CD8-positive, alpha-beta memory T cell (primary cell): ENCODE data around the gene TARS2. TPM values are rescaled to one million over a fixed set of nuclear protein-coding genes. Genes with fewer than 3 reads are reported as not detected.

Experiments
- CTCF ChIA-PET: fragments of 350-600 bp; sonication (Branson Sonifier 250); formaldehyde crosslinking; loops from one replicate; lab custom pipeline; 2021; ENCODE audit warnings: antibody characterized with exemption; lab: Charles Lee
- POLR2A ChIA-PET: fragments of 350-600 bp; sonication (Branson Sonifier 250); formaldehyde crosslinking; loops from one replicate; lab custom pipeline; 2021; ENCODE audit warnings: antibody characterized with exemption; lab: Charles Lee
- DNase-seq, 5 donors: peaks; one replicate each; pipeline versions ENCODE4 v3.0.0 to v3.0.0-alpha.2; 2020 to 2022; ENCODE audit warnings: mixed read lengths in 1 of 5
- H3K27ac ChIP-seq: one replicate; pipeline ENCODE4 v1.7.0; 2013; ENCODE audit warnings: low read depth, mild to moderate bottlenecking, low read length, moderate library complexity
- H3K27me3 ChIP-seq: 2 replicates; pipeline ENCODE4 v1.7.0; 2013; ENCODE audit warnings: low read length, mild to moderate bottlenecking; ENCODE audit not compliant: insufficient read depth, poor library complexity, severe bottlenecking
- H3K36me3 ChIP-seq: 2 replicates; pipeline ENCODE4 v1.7.0; 2013; ENCODE audit warnings: mild to moderate bottlenecking, low read length, moderate library complexity; ENCODE audit not compliant: insufficient read depth
- H3K4me1 ChIP-seq: 2 replicates; pipeline ENCODE4 v1.7.0; 2013; ENCODE audit warnings: mild to moderate bottlenecking, low read length, moderate library complexity; ENCODE audit not compliant: insufficient read depth
- H3K4me3 ChIP-seq: 2 replicates; pipeline ENCODE4 v1.7.0; 2013; ENCODE audit warnings: mild to moderate bottlenecking, low read length
- H3K9me3 ChIP-seq: 2 replicates; pipeline ENCODE4 v1.7.0; 2013; ENCODE audit warnings: mild to moderate bottlenecking, low read length
- H3K27ac Mint-ChIP-seq, 8 donors: one replicate each; pipeline ENCODE4 v1.8.0; 2020 to 2021; ENCODE audit warnings: mixed read lengths in 8 of 8, mild to moderate bottlenecking in 6 of 8, inconsistent platforms in 3 of 8, moderate library complexity in 3 of 8
- H3K27me3 Mint-ChIP-seq, 2 donors: one replicate each; pipeline ENCODE4 v1.8.0; 2020 to 2021; ENCODE audit warnings: mixed read lengths in 2 of 2, mild to moderate bottlenecking in 1 of 2, moderate library complexity in 1 of 2
- H3K36me3 Mint-ChIP-seq, 3 donors: one replicate each; pipeline ENCODE4 v1.8.0; 2020 to 2021; ENCODE audit warnings: mixed read lengths in 3 of 3, inconsistent platforms in 1 of 3, mild to moderate bottlenecking in 1 of 3
- H3K4me1 Mint-ChIP-seq, 3 donors: one replicate each; pipeline ENCODE4 v1.8.0; 2020 to 2021; ENCODE audit warnings: mixed read lengths in 3 of 3, inconsistent platforms in 1 of 3, mild to moderate bottlenecking in 1 of 3
- H3K4me3 Mint-ChIP-seq, 7 donors: one replicate each; pipeline ENCODE4 v1.8.0; 2020 to 2021; ENCODE audit warnings: mixed read lengths in 7 of 7, mild to moderate bottlenecking in 6 of 7, moderate library complexity in 4 of 7, inconsistent platforms in 2 of 7
- H3K9me3 Mint-ChIP-seq, 5 donors: one replicate each; pipeline ENCODE4 v1.8.0; 2020 to 2022; ENCODE audit warnings: mixed read lengths in 5 of 5, mild to moderate bottlenecking in 3 of 5, moderate library complexity in 2 of 5, inconsistent platforms in 1 of 5
- polyA plus RNA-seq: library from polyadenylated mRNA; unstranded; fragments of 300-500 nt; fragmentation: Illumina TruSeq; gene quantifications from one replicate; pipeline ENCODE4 v1.2.3, GENCODE V29; 2021
- total RNA-seq, 2 experiments: library from RNA; stranded (reverse); gene quantifications; one replicate each; pipeline ENCODE4 v1.2.3, GENCODE V29; 2021

Gene TARS2
- total and polyA plus RNA-seq, 3 experiments from 2014 or later, result 29.0 to 51.2 (median 49.7) TPM

GRCh38 chr1:150553392-150554085, 66.3 kb downstream of the TARS2 start:
- CTCF ChIA-PET, result interaction anchor here (2.8 kb wide), 1 partner anchor 67 kb away, joined by 9 read pairs; no protein-coding TSS in a partner anchor
- Histone ChIP-seq H3K4me3 (no peak overlapping the region), H3K27me3 (no peaks in the 10 kb centered on the region), H3K4me1 (peaks cover 5% of the 10 kb centered on the region), H3K36me3 (no peaks in the 10 kb centered on the region), H3K27ac (peak overlapping the region; percentile 41), H3K9me3 (no peaks in the 10 kb centered on the region)
- H3K27ac Mint-ChIP-seq, result no peak overlapping the region
- POLR2A ChIA-PET, result interaction anchor here (1.1 kb wide), 1 partner anchor 10 kb away, joined by 3 read pairs; no protein-coding TSS in a partner anchor
- peaks cover 5 to 7% of the 10 kb centered on the region in 2 donors for H3K27me3 Mint-ChIP-seq
- peaks cover 0 to 11% (median 4%) of the 10 kb centered on the region in 3 donors for H3K36me3 Mint-ChIP-seq
- peaks cover 13 to 32% (median 13%) of the 10 kb centered on the region in 3 donors for H3K4me1 Mint-ChIP-seq
- no peaks in the 10 kb centered on the region for H3K9me3 Mint-ChIP-seq
- H3K4me3 Mint-ChIP-seq, result no peak overlapping the region
- DNase-seq, result no peak

GRCh38 chr1:150554086-150554452, 66.8 kb downstream of the TARS2 start:
- Histone ChIP-seq H3K27ac (no peak overlapping the region), H3K27me3 (no peaks in the 10 kb centered on the region), H3K36me3 (no peaks in the 10 kb centered on the region), H3K9me3 (no peaks in the 10 kb centered on the region), H3K4me3 (no peak overlapping the region), H3K4me1 (peaks cover 4% of the 10 kb centered on the region)
- peaks cover 0 to 11% (median 4%) of the 10 kb centered on the region in 3 donors for H3K36me3 Mint-ChIP-seq
- no peak for DNase-seq
- ChIA-PET POLR2A (interaction anchor here (0.6 kb wide), 1 partner anchor 74 kb away, joined by 3 read pairs; no protein-coding TSS in a partner anchor), CTCF (interaction anchor here (2.8 kb wide), 1 partner anchor 67 kb away, joined by 9 read pairs; no protein-coding TSS in a partner anchor)
- peaks cover 4 to 6% of the 10 kb centered on the region in 2 donors for H3K27me3 Mint-ChIP-seq
- H3K9me3 Mint-ChIP-seq, result no peaks in the 10 kb centered on the region
- peaks cover 11 to 31% (median 12%) of the 10 kb centered on the region in 3 donors for H3K4me1 Mint-ChIP-seq
- no peak overlapping the region for H3K4me3 Mint-ChIP-seq
- H3K27ac Mint-ChIP-seq, result no peak overlapping the region

GRCh38 chr1:150555198-150555970, 68.2 kb downstream of the TARS2 start:
- Histone ChIP-seq H3K9me3 (no peaks in the 10 kb centered on the region), H3K27me3 (no peaks in the 10 kb centered on the region), H3K36me3 (no peaks in the 10 kb centered on the region), H3K27ac (no peak overlapping the region), H3K4me1 (peaks cover 14% of the 10 kb centered on the region), H3K4me3 (no peak overlapping the region)
- Mint-ChIP-seq H3K36me3 (peaks cover 0 to 11% (median 4%) of the 10 kb centered on the region in 3 donors), H3K4me3 (no peak overlapping the region), H3K4me1 (peaks cover 16 to 34% (median 19%) of the 10 kb centered on the region in 3 donors), H3K27me3 (peaks cover 0 to 6% of the 10 kb centered on the region in 2 donors), H3K27ac (peak overlapping the region in 2 of 8 donors; percentile 29 to 87), H3K9me3 (no peaks in the 10 kb centered on the region)
- no peak for DNase-seq
- ChIA-PET POLR2A (no interaction called here), CTCF (interaction anchor here (0.6 to 1.3 kb wide), 3 partner anchors 23 to 205 kb away, joined by 3 to 4 read pairs (median 3); no protein-coding TSS in a partner anchor)

GRCh38 chr1:150555971-150556865, 69.0 kb downstream of the TARS2 start:
- peak overlapping the region in 2 of 7 donors; percentile 50 to 66 for H3K4me3 Mint-ChIP-seq
- DNase-seq, result no peak
- H3K4me1 Mint-ChIP-seq, result peaks cover 22 to 36% (median 24%) of the 10 kb centered on the region in 3 donors
- H3K27me3 ChIP-seq, result no peaks in the 10 kb centered on the region
- H3K36me3 Mint-ChIP-seq, result peaks cover 0 to 11% (median 4%) of the 10 kb centered on the region in 3 donors
- H3K4me1 ChIP-seq, result peaks cover 17% of the 10 kb centered on the region
- H3K27me3 Mint-ChIP-seq, result peaks cover 0 to 3% of the 10 kb centered on the region in 2 donors
- H3K36me3 ChIP-seq, result no peaks in the 10 kb centered on the region
- no peak overlapping the region for H3K27ac ChIP-seq
- H3K27ac Mint-ChIP-seq, result peak overlapping the region in 2 of 8 donors; percentile 1 to 33
- ChIA-PET CTCF (interaction anchor here (1.0 to 1.3 kb wide), 2 partner anchors 22 to 37 kb away, joined by 3 to 4 read pairs; no protein-coding TSS in a partner anchor), POLR2A (no interaction called here)
- H3K4me3 ChIP-seq, result no peak overlapping the region
- no peaks in the 10 kb centered on the region for H3K9me3 ChIP-seq
- no peaks in the 10 kb centered on the region for H3K9me3 Mint-ChIP-seq

DNA sequence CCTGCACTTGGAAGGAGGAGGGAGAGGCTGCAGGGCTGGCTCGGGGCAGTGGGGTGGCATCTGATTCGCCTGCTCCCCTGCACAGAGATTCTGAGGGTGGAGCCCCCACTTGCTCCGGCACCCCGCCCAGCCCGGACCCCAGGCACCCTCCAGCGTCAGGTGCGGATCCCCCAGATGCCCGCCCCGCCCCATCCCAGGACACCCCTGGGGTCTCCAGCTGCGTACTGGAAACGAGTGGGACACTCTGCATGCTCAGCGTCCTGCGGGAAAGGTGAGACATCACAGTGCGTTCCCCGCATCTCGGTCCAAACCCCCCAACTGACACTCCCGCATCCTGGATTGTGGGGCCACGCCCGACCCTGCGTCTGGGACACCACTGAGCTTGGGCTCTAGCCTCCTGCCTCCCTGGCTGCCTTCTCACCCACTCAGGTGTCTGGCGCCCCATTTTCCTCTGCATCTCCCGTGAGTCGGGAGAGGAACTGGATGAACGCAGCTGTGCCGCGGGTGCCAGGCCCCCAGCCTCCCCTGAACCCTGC, 69.9 kb downstream of the TARS2 start:
- H3K36me3 Mint-ChIP-seq, result peaks cover 0 to 13% (median 4%) of the 10 kb centered on the region in 3 donors
- ChIA-PET CTCF (interaction anchor here (1.8 to 8.7 kb wide), 3 partner anchors 7 to 62 kb away, joined by 4 to 244 read pairs (median 40); partner anchors contain the start of gene ADAMTSL4), POLR2A (no interaction called here)
- H3K4me3 Mint-ChIP-seq, result no peak overlapping the region
- Histone ChIP-seq H3K4me1 (peaks cover 16% of the 10 kb centered on the region), H3K4me3 (no peak overlapping the region), H3K36me3 (no peaks in the 10 kb centered on the region), H3K27ac (no peak overlapping the region), H3K27me3 (no peaks in the 10 kb centered on the region), H3K9me3 (no peaks in the 10 kb centered on the region)
- no peaks in the 10 kb centered on the region for H3K9me3 Mint-ChIP-seq
- peaks cover 0 to 3% of the 10 kb centered on the region in 2 donors for H3K27me3 Mint-ChIP-seq
- H3K27ac Mint-ChIP-seq, result no peak overlapping the region
- peaks cover 20 to 33% (median 25%) of the 10 kb centered on the region in 3 donors for H3K4me1 Mint-ChIP-seq
- no peak for DNase-seq

Other genes with a start within 250 kb of the TARS2 start
- gene CA14, start 229.6 kb upstream of the TARS2 start, total RNA-seq, result not detected
- 0.20 TPM for gene CA14, start 229.6 kb upstream of the TARS2 start, polyA plus RNA-seq
- 100 to 1,000 TPM; 139 to 140 TPM for gene APH1A, start 218.4 kb upstream of the TARS2 start, total RNA-seq
- 63.4 TPM for gene APH1A, start 218.4 kb upstream of the TARS2 start, polyA plus RNA-seq
- under 1 TPM; 0.60 to 0.61 TPM for gene C1orf54, start 214.6 kb upstream of the TARS2 start, total RNA-seq
- 4.0 TPM for gene C1orf54, start 214.6 kb upstream of the TARS2 start, polyA plus RNA-seq
- 1 to 10 TPM in 1 of 2 experiments, under 1 TPM in 1; 0.81 to 1.7 TPM for gene CIART, start 204.9 kb upstream of the TARS2 start, total RNA-seq
- gene CIART, start 204.9 kb upstream of the TARS2 start, polyA plus RNA-seq, result 0.60 TPM
- 10 to 100 TPM; 76.9 to 81.0 TPM for gene MRPS21, start 193.6 kb upstream of the TARS2 start, total RNA-seq
- 80.1 TPM for gene MRPS21, start 193.6 kb upstream of the TARS2 start, polyA plus RNA-seq
- 10 to 100 TPM; 75.2 to 79.8 TPM for gene PRPF3, start 165.9 kb upstream of the TARS2 start, total RNA-seq
- gene PRPF3, start 165.9 kb upstream of the TARS2 start, polyA plus RNA-seq, result 20.3 TPM
- gene RPRD2, start 123.3 kb upstream of the TARS2 start, total RNA-seq, result 10 to 100 TPM; 24.1 to 26.4 TPM
- gene RPRD2, start 123.3 kb upstream of the TARS2 start, polyA plus RNA-seq, result 40.5 TPM
- 1 to 10 TPM; 1.3 to 1.5 TPM for gene ECM1, start 20.7 kb downstream of the TARS2 start, total RNA-seq
- gene ECM1, start 20.7 kb downstream of the TARS2 start, polyA plus RNA-seq, result 0.09 TPM
- not detected for gene FALEC, start 28.3 kb downstream of the TARS2 start, total RNA-seq
- not detected for gene FALEC, start 28.3 kb downstream of the TARS2 start, polyA plus RNA-seq
- gene ADAMTSL4, start 62.0 kb downstream of the TARS2 start, total RNA-seq, result under 1 TPM; 0.22 to 0.31 TPM
- not detected for gene ADAMTSL4, start 62.0 kb downstream of the TARS2 start, polyA plus RNA-seq
- gene MCL1, start 92.2 kb downstream of the TARS2 start, total RNA-seq, result 100 to 1,000 TPM; 211 to 216 TPM
- gene MCL1, start 92.2 kb downstream of the TARS2 start, polyA plus RNA-seq, result 168 TPM
- 100 to 1,000 TPM; 249 to 252 TPM for gene ENSA, start 142.2 kb downstream of the TARS2 start, total RNA-seq
- gene ENSA, start 142.2 kb downstream of the TARS2 start, polyA plus RNA-seq, result 72.5 TPM
- 10 to 100 TPM; 18.1 to 20.0 TPM for gene GOLPH3L, start 209.7 kb downstream of the TARS2 start, total RNA-seq
- gene GOLPH3L, start 209.7 kb downstream of the TARS2 start, polyA plus RNA-seq, result 23.1 TPM
- gene HORMAD1, start 233.5 kb downstream of the TARS2 start, total RNA-seq, result not detected
- not detected for gene HORMAD1, start 233.5 kb downstream of the TARS2 start, polyA plus RNA-seq